IPS DF 4.7 (cell line): Measurements from ENCODE around the gene MARCHF9.

Source experiments
- DNase-seq: peaks from one replicate; pipeline ENCODE4 v3.0.0-alpha.2; 2013; ENCODE audit warnings: low spot score; ENCODE audit errors: extremely low read depth

The MARCHF9 gene

DNA sequence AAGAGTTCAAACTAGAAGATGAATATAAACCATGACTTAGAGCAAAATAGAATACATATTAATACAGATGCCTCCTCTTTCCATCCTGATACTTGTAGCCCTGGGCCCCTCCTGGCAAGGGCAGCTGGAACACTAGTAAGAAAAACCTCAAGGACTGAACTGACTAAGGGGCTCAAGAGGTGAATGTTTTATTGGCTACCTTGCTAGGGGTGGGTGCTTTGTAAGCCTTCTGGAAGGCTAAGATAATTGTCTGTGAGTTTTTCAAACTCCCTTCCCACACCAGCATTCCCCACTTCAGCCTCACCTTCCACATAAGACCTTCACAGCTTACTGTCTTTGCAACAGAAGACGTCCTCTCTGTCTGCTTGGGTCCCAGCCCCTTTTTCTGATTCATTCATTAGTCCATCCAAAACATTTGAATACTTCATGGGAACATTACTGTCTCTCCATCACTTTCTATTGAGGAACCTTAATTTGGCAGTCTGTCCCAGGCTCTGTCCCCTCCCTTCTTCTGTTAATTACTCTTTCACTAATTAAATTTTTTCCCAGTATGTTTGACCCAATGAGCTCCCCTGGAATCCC lies 1.1 kb upstream of the MARCHF9 start:
- DNase-seq, result no peak

DNA sequence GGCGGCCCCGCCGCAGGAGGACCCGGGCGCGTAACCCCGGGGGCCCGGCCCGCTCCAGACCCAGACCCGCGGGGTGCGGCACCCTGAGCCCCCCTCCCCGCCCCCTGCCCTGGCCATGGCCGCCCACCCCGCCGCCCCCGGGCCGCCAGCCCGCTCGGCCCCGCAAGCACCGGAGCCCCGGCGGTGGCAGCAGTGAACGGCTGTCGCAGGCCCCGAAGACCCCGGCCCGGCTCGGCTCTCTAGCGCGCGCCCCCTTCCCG lies 221 bp downstream of the MARCHF9 start:
- no peak for DNase-seq

DNA sequence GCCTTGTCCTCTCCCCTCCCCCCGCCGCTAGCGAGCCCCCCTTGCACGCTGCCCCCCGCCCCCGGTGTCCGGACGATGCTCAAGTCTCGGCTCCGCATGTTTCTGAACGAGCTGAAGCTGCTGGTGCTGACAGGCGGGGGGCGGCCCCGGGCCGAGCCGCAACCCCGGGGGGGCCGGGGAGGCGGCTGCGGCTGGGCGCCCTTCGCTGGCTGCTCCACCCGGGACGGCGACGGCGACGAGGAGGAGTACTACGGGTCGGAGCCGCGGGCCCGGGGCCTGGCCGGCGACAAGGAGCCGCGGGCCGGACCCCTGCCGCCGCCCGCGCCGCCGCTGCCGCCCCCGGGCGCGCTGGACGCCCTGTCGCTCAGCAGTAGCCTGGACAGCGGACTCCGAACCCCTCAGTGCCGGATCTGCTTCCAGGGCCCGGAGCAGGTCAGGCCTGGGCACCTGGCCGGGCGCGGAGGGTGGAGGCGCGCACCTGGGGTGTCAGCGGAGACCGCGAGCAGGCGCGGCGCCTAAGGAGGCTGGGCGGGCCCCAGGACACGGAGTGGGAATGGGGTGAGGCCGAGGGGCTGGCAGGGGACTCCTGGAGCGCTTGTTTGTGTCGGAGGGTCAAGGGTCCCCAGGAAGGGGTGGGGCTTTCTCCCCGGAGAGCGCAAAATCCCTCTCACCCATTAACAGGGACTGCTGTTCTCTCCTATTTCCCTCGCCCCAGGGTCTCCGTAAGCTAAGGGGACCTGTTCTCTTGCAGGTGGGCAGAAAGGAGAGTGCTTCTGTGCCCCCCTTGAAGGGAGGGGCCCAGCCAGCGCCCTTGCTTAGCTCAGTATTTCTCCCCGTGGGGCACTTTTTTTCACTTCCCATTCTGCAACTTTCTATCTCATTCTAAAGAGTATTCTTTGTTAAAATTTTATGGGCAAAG lies 810 bp downstream of the MARCHF9 start:
- no peak for DNase-seq

- DNase-seq, result no peak
Measured at GRCh38 chr12:57756406-57757341, 1.8 kb downstream of the MARCHF9 start.

- no peak for DNase-seq
Measured at GRCh38 chr12:57757771-57758170, 2.9 kb downstream of the MARCHF9 start.

- no peak for DNase-seq
Measured at GRCh38 chr12:57758552-57759359, 3.9 kb downstream of the MARCHF9 start.

DNA sequence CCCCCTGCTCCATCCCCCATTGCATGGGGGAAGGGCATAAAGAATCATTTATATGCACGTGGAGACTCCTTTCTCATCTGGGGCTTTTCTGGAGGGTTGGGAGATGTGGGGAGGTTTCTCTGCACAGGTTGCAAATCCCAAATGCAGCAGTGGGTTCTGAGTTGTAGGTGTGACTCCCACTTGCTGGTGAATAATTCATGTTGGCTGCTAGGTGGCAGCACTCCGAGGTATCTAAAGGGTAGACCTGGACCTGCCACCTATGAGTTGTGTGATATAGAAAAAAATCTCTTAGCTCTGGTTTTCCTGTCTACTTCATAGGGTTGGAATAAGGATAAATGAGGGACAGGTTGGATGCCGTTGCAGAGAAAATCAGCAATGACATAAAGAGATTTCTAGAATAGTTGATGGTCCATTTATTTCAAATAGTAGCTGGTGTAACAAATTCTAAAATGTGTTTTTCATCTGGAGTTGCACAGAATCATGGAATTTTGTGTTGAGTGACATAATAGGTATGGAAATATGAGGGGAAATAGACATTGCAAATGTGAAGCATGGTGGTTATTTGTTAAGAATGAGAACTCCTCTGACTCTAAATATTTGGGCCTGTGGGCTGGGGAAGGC lies 4.6 kb downstream of the MARCHF9 start:
- no peak for DNase-seq

DNA sequence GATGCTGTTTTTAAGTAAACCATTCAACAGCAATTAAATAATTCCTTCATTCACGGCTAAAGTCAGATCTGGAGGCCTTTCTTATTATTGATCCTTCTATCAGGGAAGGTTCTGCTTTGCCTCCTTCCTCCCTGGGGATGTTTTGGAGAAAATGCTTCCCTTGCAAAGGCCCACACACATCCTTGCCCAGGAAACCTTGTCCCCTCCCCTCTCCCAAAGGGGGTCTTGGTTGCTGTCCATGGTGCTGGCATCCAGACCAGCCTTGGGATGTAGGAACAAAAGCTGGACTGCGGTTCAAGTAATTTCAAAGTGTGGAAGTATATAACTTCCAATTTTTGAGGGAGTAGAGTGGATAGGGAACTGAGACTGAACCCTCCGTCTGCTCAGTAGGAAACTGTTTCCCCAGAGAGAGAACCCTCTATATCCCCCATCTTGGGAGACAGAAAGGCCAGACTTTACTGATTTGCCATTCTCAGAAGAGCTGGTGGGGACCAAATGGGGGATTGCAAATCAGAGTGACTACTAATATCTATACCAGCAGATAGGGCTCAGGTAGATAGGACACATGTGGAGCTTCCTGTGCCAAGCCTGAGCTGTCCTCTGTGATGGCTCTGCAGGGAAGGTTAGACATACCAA lies 5.6 kb downstream of the MARCHF9 start:
- no peak for DNase-seq

DNA sequence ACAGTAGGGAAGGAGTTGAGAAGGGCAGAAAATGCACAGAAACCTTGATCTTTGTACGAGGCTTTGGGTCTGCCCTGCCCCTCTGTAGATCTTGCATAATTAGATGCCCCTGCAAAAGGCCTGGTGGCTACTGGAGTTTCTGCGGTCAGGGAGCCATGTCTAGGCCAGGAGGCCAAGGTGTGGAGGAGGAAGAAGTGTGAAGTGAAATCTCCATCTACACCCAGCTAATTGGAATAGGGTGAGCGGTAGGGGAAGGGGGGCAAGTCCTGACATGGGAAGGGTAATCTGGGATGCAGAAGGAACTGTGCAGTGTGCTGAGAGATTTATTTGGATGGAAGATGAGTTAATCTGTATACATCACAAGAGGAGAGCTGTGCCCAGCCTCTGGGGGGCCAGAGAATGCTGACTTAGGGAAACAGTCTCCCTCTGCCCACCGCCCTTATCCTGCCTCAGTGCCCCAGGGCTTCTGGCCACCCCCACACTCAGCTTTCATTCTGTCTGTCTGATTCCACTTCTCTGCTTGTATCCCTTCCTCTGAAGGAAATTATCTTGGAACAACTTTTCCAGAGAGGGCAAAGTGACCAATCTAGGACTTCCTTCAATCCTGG lies 6.6 kb downstream of the MARCHF9 start:
- no peak for DNase-seq

- DNase-seq, result no peak
Measured at GRCh38 chr12:57762463-57762862, 7.6 kb downstream of the MARCHF9 start.

DNA sequence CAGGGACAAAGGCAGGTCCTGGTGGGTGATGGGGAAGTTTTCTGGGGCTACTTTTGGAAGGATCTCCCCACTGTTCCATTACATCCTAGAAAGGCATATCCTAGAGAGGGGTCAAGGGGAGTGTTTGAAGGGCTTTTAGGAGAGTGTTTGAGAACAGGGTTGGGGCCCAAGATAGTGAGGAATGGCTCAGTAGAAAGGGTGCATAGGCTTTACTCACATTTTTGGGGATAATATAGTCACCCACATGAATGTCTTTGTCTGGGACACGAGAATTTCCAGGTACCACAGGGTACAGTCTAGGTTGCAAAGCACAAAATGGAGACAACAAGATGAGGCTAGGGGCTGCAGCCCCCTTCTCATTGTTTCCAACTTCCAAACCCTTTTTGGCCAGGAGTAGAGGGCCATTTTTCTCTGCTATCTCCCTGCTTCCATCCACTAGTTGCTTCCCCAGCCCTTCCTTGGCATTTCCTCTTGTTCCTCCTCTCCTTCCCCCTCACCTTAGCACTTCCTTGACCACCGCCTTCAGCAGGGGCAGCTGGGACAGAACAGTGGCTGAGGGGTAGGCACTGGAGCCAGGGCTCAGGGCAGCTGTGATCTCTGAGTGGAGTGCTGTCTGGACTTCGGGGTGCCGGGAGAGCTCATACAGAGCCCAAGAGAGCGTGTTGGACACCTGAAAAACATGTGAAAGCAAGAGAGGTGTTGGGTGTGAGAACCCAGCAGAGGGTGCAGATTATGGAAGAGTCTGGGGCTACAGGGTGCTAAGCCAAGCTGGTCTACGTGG lies 9.2 kb downstream of the MARCHF9 start:
- no peak for DNase-seq

- no peak for DNase-seq
Measured at GRCh38 chr12:57764662-57765002, 9.7 kb downstream of the MARCHF9 start.

- DNase-seq, result no peak
Measured at GRCh38 chr12:57765003-57765697, 10.2 kb downstream of the MARCHF9 start.

GRCh38 chr12:57765698-57766463 lies 11.0 kb downstream of the MARCHF9 start:
- no peak for DNase-seq

DNA sequence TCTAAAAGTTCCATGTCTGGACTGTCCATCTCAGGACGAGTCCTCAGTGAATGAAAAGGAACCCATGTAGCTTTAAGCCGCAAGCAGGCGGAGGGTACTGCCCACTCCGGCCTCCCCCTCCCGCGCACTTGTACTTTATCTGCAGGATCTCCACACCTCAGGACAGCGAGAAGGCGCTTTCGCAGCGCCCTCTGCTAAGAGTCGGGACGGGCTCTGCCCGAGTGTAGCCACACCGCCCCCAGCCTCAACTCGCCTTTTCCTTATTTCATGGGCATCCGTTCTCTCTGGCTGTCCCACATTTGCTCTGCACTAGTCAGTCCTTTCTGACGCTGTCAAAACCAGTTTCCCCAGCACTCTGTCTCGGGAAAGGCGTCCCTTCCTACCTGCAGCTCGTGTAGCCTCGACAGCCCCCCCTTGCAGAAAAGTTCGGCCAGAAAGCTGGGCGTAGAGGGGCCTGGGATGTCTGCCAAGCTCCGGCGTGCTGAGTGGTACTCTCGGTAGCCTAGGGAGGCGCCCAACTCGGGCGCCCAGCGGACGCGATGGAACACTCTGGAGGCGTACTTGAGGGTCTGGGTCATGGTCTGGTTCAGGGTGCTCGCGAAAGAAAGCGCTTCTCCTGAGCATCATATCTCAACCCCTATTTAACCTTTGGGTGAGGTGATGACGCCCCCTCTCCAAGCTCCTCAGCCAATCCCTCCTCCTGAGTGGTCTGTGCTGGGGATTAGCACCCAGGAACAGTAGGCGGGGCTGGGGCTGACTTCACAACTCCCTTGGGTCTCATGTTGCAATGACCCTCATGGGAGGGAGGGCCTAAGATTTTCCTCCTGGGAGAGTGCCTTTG lies 11.8 kb downstream of the MARCHF9 start, which contains the start of gene CYP27B1:
TSS of gene CYP27B1 (minus strand) at position 615 of the 841 bp plus-strand sequence. CDS start at position 578, 37 bp downstream.
- no peak for DNase-seq

GRCh38 chr12:57767305-57767698 lies 12.4 kb downstream of the MARCHF9 start:
- no peak for DNase-seq

GRCh38 chr12:57767876-57768275 lies 13.0 kb downstream of the MARCHF9 start:
- no peak for DNase-seq
